NCI-H1436 treated with DMSO at 0.1 percent for 48 hours (cell line): ENCODE data around the gene SLC36A4.
"Not testable (repeated sequence)": the region's sequence is repeated elsewhere in the genome, so short reads cannot be mapped to it uniquely, and the experiment has no call there.

ENCODE experiments used
- DNase-seq: peaks from one replicate; lab custom pipeline; 2025; lab: John Stamatoyannopoulos, UW

The SLC36A4 gene

GRCh38 chr11:93197380-93198214 lies at the start of gene SLC36A4:
TSS of gene SLC36A4 (minus strand) at chr11:93197991. CDS start at chr11:93197832, 159 bp downstream.
- DNase-seq, result peak; percentile 83

GRCh38 chr11:93246790-93247189 lies 49.0 kb upstream of the SLC36A4 start:
- DNase-seq, result not testable (repeated sequence)

DNA sequence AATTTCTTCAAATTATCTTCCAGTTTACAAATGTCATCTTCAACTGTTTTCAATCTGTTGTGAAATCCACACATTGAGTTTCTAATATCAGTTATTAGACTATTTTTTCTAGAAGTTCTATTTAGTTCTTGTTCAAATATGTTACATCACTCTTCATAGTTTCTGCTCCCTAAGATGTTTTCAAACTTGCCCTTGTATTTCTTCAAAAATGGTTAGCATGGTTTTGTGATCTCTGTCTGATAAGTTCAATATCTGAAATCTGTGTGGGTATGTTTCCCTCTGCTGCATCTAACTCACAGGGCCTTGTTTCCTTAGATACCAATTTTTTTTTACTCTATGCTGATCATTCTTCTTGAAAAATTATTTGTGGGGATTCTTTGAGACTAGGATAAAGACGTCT lies 46.2 kb upstream of the SLC36A4 start:
- DNase-seq, result no peak

DNA sequence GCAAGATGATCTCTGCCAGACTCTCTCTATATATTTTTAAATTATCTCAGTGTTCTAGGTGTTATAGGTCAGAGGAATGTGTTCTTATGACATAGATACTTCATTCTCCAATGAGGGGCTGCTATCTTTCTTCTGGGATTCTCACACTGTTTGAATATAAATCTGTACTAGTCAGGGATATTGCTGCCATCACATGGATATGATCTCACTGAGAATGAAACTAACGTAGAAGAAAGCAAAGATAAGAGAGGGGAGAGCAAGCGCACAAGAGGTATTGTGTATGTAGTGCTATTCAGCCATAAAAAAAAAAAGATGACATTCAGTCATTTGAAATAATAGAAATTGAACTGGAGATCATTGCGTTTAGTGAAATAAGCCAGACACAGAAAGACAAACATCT lies 42.2 kb upstream of the SLC36A4 start:
- no peak for DNase-seq

- no peak for DNase-seq
Observed at GRCh38 chr11:93238956-93239355, 41.2 kb upstream of the SLC36A4 start.

GRCh38 chr11:93236741-93237675 lies 39.2 kb upstream of the SLC36A4 start:
- peak; percentile 26 for DNase-seq

DNA sequence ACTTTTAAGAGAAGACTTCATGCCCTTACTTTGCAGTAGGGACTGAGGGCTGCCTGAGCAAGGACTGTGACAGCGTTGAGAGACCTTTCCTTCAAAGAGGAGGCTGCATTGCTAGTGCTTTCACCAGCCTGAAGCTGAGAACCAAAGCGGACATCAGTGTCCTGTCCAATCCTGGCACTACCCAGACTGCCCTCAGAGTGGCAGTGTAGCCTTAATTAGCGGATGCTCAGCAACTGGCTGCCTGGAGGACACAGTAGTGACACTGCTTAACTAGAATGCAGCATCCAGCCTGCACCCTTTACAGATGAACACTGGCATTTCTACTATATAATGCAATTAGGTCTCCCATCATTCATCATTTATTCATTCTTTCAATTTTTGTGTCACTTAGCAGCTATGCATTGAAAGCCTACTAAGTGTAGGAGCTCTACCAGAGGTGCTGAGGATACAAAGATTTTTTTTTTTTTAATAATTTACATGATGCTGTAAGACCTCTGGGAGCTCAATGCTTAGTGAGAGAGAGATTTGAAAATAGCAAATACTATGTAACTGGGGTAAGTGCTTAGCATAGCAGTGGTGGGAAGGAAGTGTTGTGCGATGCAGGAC lies 36.9 kb upstream of the SLC36A4 start:
- peak; percentile 66 for DNase-seq

DNA sequence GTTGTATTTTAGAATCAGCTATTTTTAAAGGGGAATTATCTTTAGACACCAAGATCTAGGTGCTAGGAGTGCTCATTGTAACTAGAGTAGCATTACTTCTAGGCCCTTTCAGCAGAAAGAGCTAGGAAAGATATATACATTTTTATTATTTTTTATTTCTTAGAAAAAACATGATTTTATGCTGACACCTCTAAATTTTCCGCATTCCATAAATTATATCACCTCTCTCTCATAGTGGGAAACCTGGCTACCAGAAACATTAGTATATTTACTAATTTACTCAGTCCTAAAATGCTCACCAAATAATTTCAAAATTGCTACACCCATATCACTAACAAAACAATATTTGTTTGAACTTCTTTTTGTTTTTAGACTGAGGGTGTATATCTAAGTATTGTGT lies 32.1 kb upstream of the SLC36A4 start:
- no peak for DNase-seq

DNA sequence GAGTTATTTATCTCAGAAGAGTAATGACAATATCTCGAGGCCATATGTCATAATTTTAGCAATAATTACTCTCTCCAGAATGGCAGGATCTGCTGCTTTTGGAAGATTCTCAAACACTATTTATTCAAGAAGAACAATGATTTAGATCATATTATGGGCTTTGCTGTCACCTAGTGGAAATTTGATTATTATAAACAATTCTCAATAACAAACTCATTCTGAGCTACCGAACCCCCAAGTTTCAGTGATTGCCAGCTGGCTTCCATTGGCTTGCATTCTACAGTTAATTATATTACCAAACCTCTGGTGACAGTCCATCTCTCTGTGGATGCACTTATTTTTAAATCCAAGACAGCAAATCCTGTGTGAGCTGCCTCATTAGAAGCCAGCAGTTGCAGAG lies 27.9 kb upstream of the SLC36A4 start:
- DNase-seq, result no peak

- peak; percentile 88 for DNase-seq
Observed at GRCh38 chr11:93221539-93221938, 23.7 kb upstream of the SLC36A4 start.

DNA sequence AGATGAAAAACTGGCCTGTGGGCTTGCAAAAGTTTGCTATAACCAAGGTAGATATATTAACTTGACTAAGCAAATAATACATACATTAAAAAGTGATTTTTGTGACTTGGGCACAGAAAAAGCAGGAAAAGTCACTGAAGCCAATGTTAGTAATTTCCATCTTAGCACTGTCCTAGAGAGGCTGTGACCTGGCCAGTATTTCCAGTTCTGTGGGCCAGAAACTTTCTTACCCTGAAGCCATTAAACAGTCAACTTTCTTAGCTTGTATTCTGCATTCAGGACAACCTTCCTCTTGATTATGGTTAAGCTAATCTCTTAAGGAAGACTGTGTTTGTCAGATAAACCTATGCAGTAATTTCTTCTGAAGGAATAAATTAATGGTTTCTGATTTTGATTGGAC lies 22.3 kb upstream of the SLC36A4 start:
- no peak for DNase-seq

- no peak for DNase-seq
Observed at GRCh38 chr11:93219440-93219839, 21.6 kb upstream of the SLC36A4 start.

- DNase-seq, result peak; percentile 100
Observed at GRCh38 chr11:93216511-93217101, 18.8 kb upstream of the SLC36A4 start.

GRCh38 chr11:93213622-93214021 lies 15.8 kb upstream of the SLC36A4 start:
- no peak for DNase-seq

GRCh38 chr11:93212094-93212493 lies 14.3 kb upstream of the SLC36A4 start:
- DNase-seq, result no peak

DNA sequence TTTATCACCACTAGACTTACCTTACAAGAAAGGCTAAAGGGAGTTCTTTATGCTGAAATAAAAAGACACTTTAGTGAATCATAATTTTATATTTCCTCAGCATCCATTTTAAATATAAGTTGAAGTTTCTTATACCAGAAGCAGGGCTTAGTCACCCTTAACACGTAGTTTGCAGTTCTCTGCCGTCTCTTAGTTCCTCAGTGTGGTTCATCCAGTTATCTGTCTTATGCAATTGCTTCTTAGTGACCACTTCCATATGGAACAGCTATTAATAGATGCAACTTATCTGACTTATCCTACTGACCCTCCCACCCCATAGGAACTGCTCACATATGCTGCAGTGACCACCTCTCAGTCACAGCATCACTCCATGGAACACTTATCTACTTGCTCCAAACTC lies 11.7 kb upstream of the SLC36A4 start:
- DNase-seq, result no peak

- no peak for DNase-seq
Observed at GRCh38 chr11:93208663-93209270, 11.0 kb upstream of the SLC36A4 start.

GRCh38 chr11:93199616-93200015 lies 1.8 kb upstream of the SLC36A4 start:
- no peak for DNase-seq

- no peak for DNase-seq
Observed at GRCh38 chr11:93198215-93198845, 539 bp upstream of the SLC36A4 start.

GRCh38 chr11:93196816-93197379 lies 893 bp downstream of the SLC36A4 start:
- no peak for DNase-seq
